Transverse colon (tissue), 4 donors: ENCODE measurements around the gene PPP6R2.

Experiments
- CTCF ChIP-seq, 5 experiments: fragments of 200-600 bp in 3 of 5; fragments of 450-650 bp in 2 of 5; sonication (generic) in 3 of 5; IDR thresholded peaks; 1 replicate in 2 of 5; 2 replicates in 3 of 5; pipeline ENCODE4 v1.5.1; 2016 to 2017; ENCODE audit warnings: antibody characterized with exemption in 5 of 5, inconsistent platforms in 3 of 5, mild to moderate bottlenecking in 2 of 5, moderate library complexity in 1 of 5
- EP300 ChIP-seq: sonication (generic); formaldehyde crosslinking; IDR thresholded peaks from one replicate; pipeline ENCODE4 v1.6.1; 2017; ENCODE audit warnings: antibody characterized with exemption, low read depth
- POLR2A ChIP-seq: fragments of 450-650 bp; IDR thresholded peaks from one replicate; pipeline ENCODE4 v1.6.1; 2016; ENCODE audit warnings: antibody characterized with exemption, mild to moderate bottlenecking, moderate library complexity
- POLR2AphosphoS5 ChIP-seq, 3 donors: sonication (generic); formaldehyde crosslinking; IDR thresholded peaks; one replicate each; pipeline ENCODE4 v1.6.1; 2016; ENCODE audit warnings: antibody characterized with exemption in 3 of 3

GRCh38 chr22:50456026-50456425 is 112.9 kb downstream of the PPP6R2 start:
- TF ChIP-seq CTCF (IDR thresholded peaks at IDR 0.05) (no peak), POLR2A (no peak), EP300 (no peak), POLR2AphosphoS5 (IDR thresholded peaks at IDR 0.05) (no peak)
